GM23338 (cell line): ENCODE measurements around the gene TYRO3. TPM values are rescaled to one million over a fixed set of nuclear protein-coding genes. Genes with fewer than 3 reads are reported as not detected.

Experiments
- ATAC-seq: fragments of 200-7000 bp; cut with Tn5 transposase; 3 replicates; pipeline ENCODE4 v1.9.1; 2020
- DNase-seq: peaks from one replicate; pipeline ENCODE4 v3.0.0-alpha.2; 2015; ENCODE audit warnings: low spot score
- H2AFZ ChIP-seq: fragments of 200-600 bp; sonication (generic); 2 replicates; pipeline ENCODE4 v1.8.0; 2016; ENCODE audit warnings: antibody characterized with exemption, mild to moderate bottlenecking, moderate library complexity
- H3F3A ChIP-seq: fragments of 200-600 bp; sonication (generic); replicated peaks from 2 replicates; pipeline ENCODE4 v1.8.0; 2017; ENCODE audit warnings: antibody characterized with exemption, mixed run types, low read depth
- H3K27ac ChIP-seq: fragments of 200-600 bp; sonication (generic); 2 replicates; pipeline ENCODE4 v1.6.1; 2016; ENCODE audit warnings: low read depth
- H3K27me3 ChIP-seq: fragments of 200-600 bp; sonication (generic); 2 replicates; pipeline ENCODE4 v1.8.0; 2016; ENCODE audit warnings: mild to moderate bottlenecking, mixed run types, moderate library complexity; ENCODE audit not compliant: insufficient read depth
- H3K36me3 ChIP-seq: fragments of 200-600 bp; sonication (generic); 2 replicates; pipeline ENCODE4 v1.8.0; 2016; ENCODE audit warnings: mild to moderate bottlenecking; ENCODE audit not compliant: insufficient read depth
- H3K4me1 ChIP-seq: fragments of 200-600 bp; sonication (generic); 2 replicates; pipeline ENCODE4 v1.8.0; 2016; ENCODE audit warnings: mild to moderate bottlenecking, moderate library complexity; ENCODE audit not compliant: insufficient read depth
- H3K4me2 ChIP-seq: fragments of 200-600 bp; sonication (generic); 2 replicates; pipeline ENCODE4 v1.7.1; 2017; ENCODE audit warnings: mixed run types
- H3K4me3 ChIP-seq: fragments of 200-600 bp; sonication (generic); 2 replicates; pipeline ENCODE4 v1.6.1; 2016; ENCODE audit warnings: mixed run types
- H3K79me2 ChIP-seq: fragments of 200-600 bp; sonication (generic); replicated peaks from 2 replicates; pipeline ENCODE4 v1.8.0; 2017; ENCODE audit warnings: mild to moderate bottlenecking; ENCODE audit not compliant: insufficient read depth
- H3K9me2 ChIP-seq: fragments of 200-600 bp; sonication (generic); 2 replicates; pipeline ENCODE4 v1.8.0; 2017; ENCODE audit not compliant: insufficient read depth
- H4K20me1 ChIP-seq: fragments of 200-600 bp; sonication (generic); replicated peaks from 2 replicates; pipeline ENCODE4 v1.8.0; 2017; ENCODE audit warnings: mild to moderate bottlenecking; ENCODE audit not compliant: insufficient read depth
- H3K27ac Mint-ChIP-seq: 2 replicates; pipeline ENCODE4 v1.8.0; 2020; ENCODE audit warnings: inconsistent platforms, mild to moderate bottlenecking, moderate library complexity, mixed read lengths
- H3K27me3 Mint-ChIP-seq: 3 replicates; pipeline ENCODE4 v1.8.0; 2022; ENCODE audit warnings: low read depth, mild to moderate bottlenecking, moderate library complexity, mixed read lengths, inconsistent platforms; ENCODE audit not compliant: insufficient read depth, poor library complexity
- H3K36me3 Mint-ChIP-seq: 3 replicates; pipeline ENCODE4 v1.8.0; 2021; ENCODE audit warnings: low read depth, mild to moderate bottlenecking, inconsistent platforms, moderate library complexity, mixed read lengths
- H3K4me1 Mint-ChIP-seq: 3 replicates; pipeline ENCODE4 v1.8.0; 2020; ENCODE audit warnings: mild to moderate bottlenecking, inconsistent platforms, mixed read lengths
- H3K4me3 Mint-ChIP-seq: 3 replicates; pipeline ENCODE4 v1.8.0; 2021; ENCODE audit warnings: moderate library complexity, mild to moderate bottlenecking, inconsistent platforms, mixed read lengths
- H3K9me3 Mint-ChIP-seq: 3 replicates; pipeline ENCODE4 v1.8.0; 2020; ENCODE audit warnings: moderate library complexity, mild to moderate bottlenecking, inconsistent platforms, mixed read lengths
- JUNB ChIP-seq: IDR thresholded peaks from one replicate; pipeline ENCODE4 v1.6.1; 2016; ENCODE audit warnings: antibody characterized with exemption; ENCODE audit not compliant: unreplicated experiment
- NANOG ChIP-seq: IDR thresholded peaks from 2 replicates; pipeline ENCODE4 v1.6.1; 2016; ENCODE audit warnings: antibody characterized with exemption, borderline replicate concordance
- STAT1 ChIP-seq: IDR thresholded peaks from one replicate; pipeline ENCODE4 v1.6.1; 2016; ENCODE audit warnings: antibody characterized with exemption; ENCODE audit not compliant: unreplicated experiment
- ZNF114 ChIP-seq: fragments of 250-450 bp; sonication (Bioruptor Pico); IDR thresholded peaks from 2 replicates; pipeline ENCODE4 v1.5.0; 2020; ENCODE audit warnings: mild to moderate bottlenecking, moderate library complexity
- polyA plus RNA-seq: library from polyadenylated mRNA; unstranded; fragments of >200 nt; fragmentation: Nextera tagmentation; extraction: Ambion mirVana; gene quantifications from 2 replicates; pipeline ENCODE4 v1.2.1, GENCODE V29; 2016
- total RNA-seq: library from RNA; depleted of rRNA; stranded (reverse); fragments of >200 nt; shearing (Covaris generic); gene quantifications from 2 replicates; pipeline ENCODE4 v1.2.3, GENCODE V29; 2014
- TF ChIP-seq, protein P1 (sequence below), 2 experiments: fragments of 200-600 bp in 1 of 2; sonication (generic) in 1 of 2; conservative IDR thresholded peaks; 2 replicates each; pipeline versions ENCODE4 v1.5.1 to v1.6.1; 2016 to 2017; ENCODE audit warnings: antibody characterized with exemption in 2 of 2, low read depth in 2 of 2, mild to moderate bottlenecking in 2 of 2, moderate library complexity in 1 of 2
- TF ChIP-seq, protein P2 (sequence below): IDR thresholded peaks from one replicate; pipeline ENCODE4 v1.6.1; 2018; ENCODE audit warnings: antibody characterized with exemption; ENCODE audit not compliant: unreplicated experiment
- TF ChIP-seq, protein P3 (sequence below): fragments of 250-450 bp; sonication (Bioruptor Pico); IDR thresholded peaks from 2 replicates; pipeline ENCODE4 v1.5.0; 2020; ENCODE audit warnings: mild to moderate bottlenecking, moderate library complexity

Gene TYRO3
- total and polyA plus RNA-seq, 2 experiments from 2014 or later, result 32.6 to 61.0 TPM

DNA sequence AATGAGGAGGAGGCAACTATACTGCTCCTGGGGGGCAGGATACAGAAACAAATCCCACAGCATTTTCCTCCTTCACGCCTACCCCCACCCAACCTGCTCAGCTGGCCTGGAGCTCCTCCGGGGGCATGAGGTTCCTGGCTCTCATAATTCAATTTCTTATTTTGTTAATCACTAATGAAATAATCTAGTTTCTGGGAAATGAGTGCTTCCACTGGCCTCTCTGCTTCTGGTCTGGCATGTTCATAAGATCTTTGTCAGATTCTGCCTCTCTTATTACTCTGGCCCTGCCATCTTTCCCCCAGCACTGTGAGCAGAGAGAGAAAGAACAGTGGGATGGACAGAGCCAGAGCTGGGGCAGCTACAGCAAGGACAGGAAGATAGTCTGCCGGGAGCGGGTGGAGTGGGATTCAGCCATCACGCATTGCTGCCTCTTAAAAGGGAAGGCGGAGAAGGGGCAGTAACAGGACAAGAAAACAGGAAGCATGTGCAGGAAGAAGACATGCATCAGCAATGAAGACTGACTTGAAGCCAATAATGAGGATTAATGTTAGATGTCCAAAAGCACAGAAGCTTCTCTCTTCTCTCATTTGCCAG is 28.6 kb upstream of the TYRO3 start (continued):
- TF ChIP-seq, protein P1, sequence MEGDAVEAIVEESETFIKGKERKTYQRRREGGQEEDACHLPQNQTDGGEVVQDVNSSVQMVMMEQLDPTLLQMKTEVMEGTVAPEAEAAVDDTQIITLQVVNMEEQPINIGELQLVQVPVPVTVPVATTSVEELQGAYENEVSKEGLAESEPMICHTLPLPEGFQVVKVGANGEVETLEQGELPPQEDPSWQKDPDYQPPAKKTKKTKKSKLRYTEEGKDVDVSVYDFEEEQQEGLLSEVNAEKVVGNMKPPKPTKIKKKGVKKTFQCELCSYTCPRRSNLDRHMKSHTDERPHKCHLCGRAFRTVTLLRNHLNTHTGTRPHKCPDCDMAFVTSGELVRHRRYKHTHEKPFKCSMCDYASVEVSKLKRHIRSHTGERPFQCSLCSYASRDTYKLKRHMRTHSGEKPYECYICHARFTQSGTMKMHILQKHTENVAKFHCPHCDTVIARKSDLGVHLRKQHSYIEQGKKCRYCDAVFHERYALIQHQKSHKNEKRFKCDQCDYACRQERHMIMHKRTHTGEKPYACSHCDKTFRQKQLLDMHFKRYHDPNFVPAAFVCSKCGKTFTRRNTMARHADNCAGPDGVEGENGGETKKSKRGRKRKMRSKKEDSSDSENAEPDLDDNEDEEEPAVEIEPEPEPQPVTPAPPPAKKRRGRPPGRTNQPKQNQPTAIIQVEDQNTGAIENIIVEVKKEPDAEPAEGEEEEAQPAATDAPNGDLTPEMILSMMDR (conservative IDR thresholded peaks at IDR 0.05; ENCODE audit: low read depth in 2 of 2), result no peak
- TF ChIP-seq ZNF114 (CRISPR knock-in tag), result no peak
- no peak for TF ChIP-seq JUNB
- TF ChIP-seq, protein P2, sequence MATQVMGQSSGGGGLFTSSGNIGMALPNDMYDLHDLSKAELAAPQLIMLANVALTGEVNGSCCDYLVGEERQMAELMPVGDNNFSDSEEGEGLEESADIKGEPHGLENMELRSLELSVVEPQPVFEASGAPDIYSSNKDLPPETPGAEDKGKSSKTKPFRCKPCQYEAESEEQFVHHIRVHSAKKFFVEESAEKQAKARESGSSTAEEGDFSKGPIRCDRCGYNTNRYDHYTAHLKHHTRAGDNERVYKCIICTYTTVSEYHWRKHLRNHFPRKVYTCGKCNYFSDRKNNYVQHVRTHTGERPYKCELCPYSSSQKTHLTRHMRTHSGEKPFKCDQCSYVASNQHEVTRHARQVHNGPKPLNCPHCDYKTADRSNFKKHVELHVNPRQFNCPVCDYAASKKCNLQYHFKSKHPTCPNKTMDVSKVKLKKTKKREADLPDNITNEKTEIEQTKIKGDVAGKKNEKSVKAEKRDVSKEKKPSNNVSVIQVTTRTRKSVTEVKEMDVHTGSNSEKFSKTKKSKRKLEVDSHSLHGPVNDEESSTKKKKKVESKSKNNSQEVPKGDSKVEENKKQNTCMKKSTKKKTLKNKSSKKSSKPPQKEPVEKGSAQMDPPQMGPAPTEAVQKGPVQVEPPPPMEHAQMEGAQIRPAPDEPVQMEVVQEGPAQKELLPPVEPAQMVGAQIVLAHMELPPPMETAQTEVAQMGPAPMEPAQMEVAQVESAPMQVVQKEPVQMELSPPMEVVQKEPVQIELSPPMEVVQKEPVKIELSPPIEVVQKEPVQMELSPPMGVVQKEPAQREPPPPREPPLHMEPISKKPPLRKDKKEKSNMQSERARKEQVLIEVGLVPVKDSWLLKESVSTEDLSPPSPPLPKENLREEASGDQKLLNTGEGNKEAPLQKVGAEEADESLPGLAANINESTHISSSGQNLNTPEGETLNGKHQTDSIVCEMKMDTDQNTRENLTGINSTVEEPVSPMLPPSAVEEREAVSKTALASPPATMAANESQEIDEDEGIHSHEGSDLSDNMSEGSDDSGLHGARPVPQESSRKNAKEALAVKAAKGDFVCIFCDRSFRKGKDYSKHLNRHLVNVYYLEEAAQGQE, result no peak

DNA sequence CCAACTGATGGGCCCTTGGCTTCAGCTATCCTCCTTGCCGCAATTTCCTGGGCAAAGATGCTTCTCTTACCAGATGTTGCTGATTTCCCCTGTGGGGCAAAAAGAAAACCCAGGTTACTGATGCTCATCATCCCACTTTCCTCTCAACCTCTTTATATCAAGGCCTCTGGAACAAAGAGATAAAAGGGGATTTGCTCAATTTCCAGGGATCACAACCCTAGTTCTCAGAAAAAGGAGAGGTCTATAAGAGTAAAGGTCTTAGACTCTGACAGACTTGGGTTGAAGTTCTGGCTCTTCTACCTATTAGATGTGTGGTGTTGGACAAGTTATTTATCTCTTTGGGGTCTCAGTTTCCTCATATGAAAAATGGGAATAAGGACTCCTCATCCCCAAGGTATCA is 23.5 kb upstream of the TYRO3 start:
- DNase-seq, result no peak
- Mint-ChIP-seq H3K9me3 (no peaks in the 10 kb centered on the region; the same call in 2 of the 3 replicates), H3K4me1 (no peaks in the 10 kb centered on the region), H3K27ac (no peak overlapping the region), H3K4me3 (no peak overlapping the region), H3K36me3 (peaks cover 44% of the 10 kb centered on the region), H3K27me3 (peaks cover 2% of the 10 kb centered on the region)
- H3K36me3 ChIP-seq, result peaks cover 26% of the 10 kb centered on the region
- H3K27me3 ChIP-seq, result no peaks in the 10 kb centered on the region
- no peaks in the 10 kb centered on the region for H3K4me1 ChIP-seq
- H3F3A ChIP-seq, result 0 out of 2 replicates have a peak, but pooled peaks cover 2% of the 10 kb centered on the region
- H2AFZ ChIP-seq, result no peak overlapping the region
- H3K9me2 ChIP-seq, result no peaks in the 10 kb centered on the region
- TF ChIP-seq NANOG, result no peak
- no peak for ATAC-seq
- no peak overlapping the region for H3K4me3 ChIP-seq
- H3K4me2 ChIP-seq, result no peak overlapping the region
- 0 out of 2 replicates have a peak, but pooled peaks cover 5% of the 10 kb centered on the region for H3K79me2 ChIP-seq
- H3K27ac ChIP-seq, result no peak overlapping the region
- peaks cover 5% of the 10 kb centered on the region; the same call in 1 of the 2 replicates for H4K20me1 ChIP-seq

DNA sequence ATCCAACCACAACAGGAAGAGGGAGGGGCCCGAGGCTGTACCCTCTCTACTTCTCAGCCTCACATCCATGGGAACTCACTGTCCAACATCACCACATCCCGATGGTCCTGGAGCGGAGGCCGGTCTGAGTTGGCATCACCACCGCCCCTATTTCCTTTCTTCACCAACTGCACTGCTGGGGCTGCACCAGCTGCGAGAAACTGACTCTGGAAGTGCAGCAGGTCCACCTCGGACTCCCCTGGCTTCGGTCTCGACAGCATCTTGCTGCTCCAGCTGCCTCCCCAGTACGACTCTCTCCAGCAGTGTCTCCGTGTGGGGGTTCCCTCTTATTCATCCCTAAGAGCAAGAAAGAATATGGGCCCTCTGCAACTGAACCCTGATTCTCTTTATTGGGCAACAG is 22.1 kb upstream of the TYRO3 start:
- Mint-ChIP-seq H3K27me3 (peaks cover 2% of the 10 kb centered on the region), H3K4me1 (no peaks in the 10 kb centered on the region), H3K27ac (no peak overlapping the region; the same call in 1 of the 2 replicates), H3K36me3 (peaks cover 36% of the 10 kb centered on the region), H3K4me3 (no peak overlapping the region), H3K9me3 (no peaks in the 10 kb centered on the region; the same call in 2 of the 3 replicates)
- ATAC-seq, result no peak
- Histone ChIP-seq H2AFZ (no peak overlapping the region), H3K4me1 (no peaks in the 10 kb centered on the region), H3K27me3 (no peaks in the 10 kb centered on the region), H3F3A (0 out of 2 replicates have a peak, but pooled peaks cover 2% of the 10 kb centered on the region), H4K20me1 (peaks cover 5% of the 10 kb centered on the region; the same call in 1 of the 2 replicates), H3K36me3 (peaks cover 21% of the 10 kb centered on the region), H3K27ac (no peak overlapping the region), H3K4me3 (no peak overlapping the region), H3K4me2 (no peak overlapping the region), H3K9me2 (no peaks in the 10 kb centered on the region), H3K79me2 (0 out of 2 replicates have a peak, but pooled peaks cover 16% of the 10 kb centered on the region)
- no peak for DNase-seq
- TF ChIP-seq ZNF114 (CRISPR knock-in tag) (no peak), NANOG (no peak), STAT1 (no peak)
- TF ChIP-seq, protein P3, sequence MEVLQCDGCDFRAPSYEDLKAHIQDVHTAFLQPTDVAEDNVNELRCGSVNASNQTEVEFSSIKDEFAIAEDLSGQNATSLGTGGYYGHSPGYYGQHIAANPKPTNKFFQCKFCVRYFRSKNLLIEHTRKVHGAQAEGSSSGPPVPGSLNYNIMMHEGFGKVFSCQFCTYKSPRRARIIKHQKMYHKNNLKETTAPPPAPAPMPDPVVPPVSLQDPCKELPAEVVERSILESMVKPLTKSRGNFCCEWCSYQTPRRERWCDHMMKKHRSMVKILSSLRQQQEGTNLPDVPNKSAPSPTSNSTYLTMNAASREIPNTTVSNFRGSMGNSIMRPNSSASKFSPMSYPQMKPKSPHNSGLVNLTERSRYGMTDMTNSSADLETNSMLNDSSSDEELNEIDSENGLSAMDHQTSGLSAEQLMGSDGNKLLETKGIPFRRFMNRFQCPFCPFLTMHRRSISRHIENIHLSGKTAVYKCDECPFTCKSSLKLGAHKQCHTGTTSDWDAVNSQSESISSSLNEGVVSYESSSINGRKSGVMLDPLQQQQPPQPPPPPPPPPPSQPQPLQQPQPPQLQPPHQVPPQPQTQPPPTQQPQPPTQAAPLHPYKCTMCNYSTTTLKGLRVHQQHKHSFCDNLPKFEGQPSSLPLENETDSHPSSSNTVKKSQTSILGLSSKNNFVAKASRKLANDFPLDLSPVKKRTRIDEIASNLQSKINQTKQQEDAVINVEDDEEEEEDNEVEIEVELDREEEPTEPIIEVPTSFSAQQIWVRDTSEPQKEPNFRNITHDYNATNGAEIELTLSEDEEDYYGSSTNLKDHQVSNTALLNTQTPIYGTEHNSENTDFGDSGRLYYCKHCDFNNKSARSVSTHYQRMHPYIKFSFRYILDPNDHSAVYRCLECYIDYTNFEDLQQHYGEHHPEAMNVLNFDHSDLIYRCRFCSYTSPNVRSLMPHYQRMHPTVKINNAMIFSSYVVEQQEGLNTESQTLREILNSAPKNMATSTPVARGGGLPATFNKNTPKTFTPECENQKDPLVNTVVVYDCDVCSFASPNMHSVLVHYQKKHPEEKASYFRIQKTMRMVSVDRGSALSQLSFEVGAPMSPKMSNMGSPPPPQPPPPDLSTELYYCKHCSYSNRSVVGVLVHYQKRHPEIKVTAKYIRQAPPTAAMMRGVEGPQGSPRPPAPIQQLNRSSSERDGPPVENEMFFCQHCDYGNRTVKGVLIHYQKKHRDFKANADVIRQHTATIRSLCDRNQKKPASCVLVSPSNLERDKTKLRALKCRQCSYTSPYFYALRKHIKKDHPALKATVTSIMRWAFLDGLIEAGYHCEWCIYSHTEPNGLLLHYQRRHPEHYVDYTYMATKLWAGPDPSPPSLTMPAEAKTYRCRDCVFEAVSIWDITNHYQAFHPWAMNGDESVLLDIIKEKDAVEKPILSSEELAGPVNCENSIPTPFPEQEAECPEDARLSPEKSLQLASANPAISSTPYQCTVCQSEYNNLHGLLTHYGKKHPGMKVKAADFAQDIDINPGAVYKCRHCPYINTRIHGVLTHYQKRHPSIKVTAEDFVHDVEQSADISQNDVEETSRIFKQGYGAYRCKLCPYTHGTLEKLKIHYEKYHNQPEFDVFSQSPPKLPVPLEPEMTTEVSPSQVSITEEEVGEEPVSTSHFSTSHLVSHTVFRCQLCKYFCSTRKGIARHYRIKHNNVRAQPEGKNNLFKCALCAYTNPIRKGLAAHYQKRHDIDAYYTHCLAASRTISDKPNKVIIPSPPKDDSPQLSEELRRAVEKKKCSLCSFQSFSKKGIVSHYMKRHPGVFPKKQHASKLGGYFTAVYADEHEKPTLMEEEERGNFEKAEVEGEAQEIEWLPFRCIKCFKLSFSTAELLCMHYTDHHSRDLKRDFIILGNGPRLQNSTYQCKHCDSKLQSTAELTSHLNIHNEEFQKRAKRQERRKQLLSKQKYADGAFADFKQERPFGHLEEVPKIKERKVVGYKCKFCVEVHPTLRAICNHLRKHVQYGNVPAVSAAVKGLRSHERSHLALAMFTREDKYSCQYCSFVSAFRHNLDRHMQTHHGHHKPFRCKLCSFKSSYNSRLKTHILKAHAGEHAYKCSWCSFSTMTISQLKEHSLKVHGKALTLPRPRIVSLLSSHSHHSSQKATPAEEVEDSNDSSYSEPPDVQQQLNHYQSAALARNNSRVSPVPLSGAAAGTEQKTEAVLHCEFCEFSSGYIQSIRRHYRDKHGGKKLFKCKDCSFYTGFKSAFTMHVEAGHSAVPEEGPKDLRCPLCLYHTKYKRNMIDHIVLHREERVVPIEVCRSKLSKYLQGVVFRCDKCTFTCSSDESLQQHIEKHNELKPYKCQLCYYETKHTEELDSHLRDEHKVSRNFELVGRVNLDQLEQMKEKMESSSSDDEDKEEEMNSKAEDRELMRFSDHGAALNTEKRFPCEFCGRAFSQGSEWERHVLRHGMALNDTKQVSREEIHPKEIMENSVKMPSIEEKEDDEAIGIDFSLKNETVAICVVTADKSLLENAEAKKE (CRISPR knock-in tag), result no peak
